HepG2 (cell line): ENCODE measurements around the gene CD151. TPM values are rescaled to one million over a fixed set of nuclear protein-coding genes. Genes with fewer than 3 reads are reported as not detected.
A peak's percentile ranks its signal among the peaks of the same experiment; 100 is the strongest.

ENCODE experiments used
- AGO1 ChIP-seq: fragments of 200-400 bp; formaldehyde crosslinking; IDR thresholded peaks from 2 replicates; pipeline ENCODE4 v1.6.1; 2017; ENCODE audit warnings: mild to moderate bottlenecking, low read depth, low read length, moderate library complexity; ENCODE audit not compliant: poor library complexity, severe bottlenecking
- AHR ChIP-seq: IDR thresholded peaks from 2 replicates; pipeline ENCODE4 v1.6.1; 2018; ENCODE audit warnings: missing genetic modification reagents, missing compliant biosample characterization
- ISX ChIP-seq: sonication (generic); formaldehyde crosslinking; conservative IDR thresholded peaks from 2 replicates; pipeline ENCODE4 v1.5.0; 2020; ENCODE audit warnings: missing genetic modification reagents
- MIER3 ChIP-seq: IDR thresholded peaks from 2 replicates; pipeline ENCODE4 v1.6.1; 2016; ENCODE audit warnings: missing compliant biosample characterization, borderline replicate concordance
- NCOA2 ChIP-seq: sonication (generic); formaldehyde crosslinking; IDR thresholded peaks from 2 replicates; pipeline ENCODE4 v1.8.0; 2022; ENCODE audit warnings: inconsistent platforms
- SIN3B ChIP-seq: fragments of 150-350 bp; IDR thresholded peaks from 2 replicates; pipeline ENCODE4 v1.6.1; 2014; ENCODE audit warnings: low read length
- ZFY ChIP-seq: sonication (generic); formaldehyde crosslinking; IDR thresholded peaks from 2 replicates; pipeline ENCODE4 v1.4.0; 2020; ENCODE audit warnings: missing genetic modification reagents
- ZNF121 ChIP-seq: sonication (generic); formaldehyde crosslinking; IDR thresholded peaks from 2 replicates; pipeline ENCODE4 v1.5.0; 2020; ENCODE audit warnings: mild to moderate bottlenecking, missing genetic modification reagents
- ZSCAN29 ChIP-seq: sonication (generic); formaldehyde crosslinking; conservative IDR thresholded peaks from 2 replicates; pipeline ENCODE4 v1.4.0; 2020; ENCODE audit warnings: mild to moderate bottlenecking, missing genetic modification reagents
- polyA plus RNA-seq, 8 experiments: library from polyadenylated mRNA; depleted of rRNA in 3 of 8; stranded (reverse) in 7 of 8; unstranded in 1 of 8; fragments of >200 nt; fragmentation: Illumina TruSeq in 4 of 8; extraction: Trizol in 4 of 8; gene quantifications; 2 replicates each; pipeline versions ENCODE4 v1.2.1 to v1.2.3, GENCODE V29; 2011 to 2016; ENCODE audit warnings: low read depth in 4 of 8, missing spikeins in 1 of 8, mixed read lengths in 1 of 8; ENCODE audit not compliant: insufficient read depth in 1 of 8
- total RNA-seq, 5 experiments: library from RNA; depleted of rRNA; stranded (reverse); fragments of >200 nt; fragmentation: Illumina TruSeq; extraction: Trizol; gene quantifications; 2 replicates each; pipeline ENCODE4 v1.2.3, GENCODE V29; 2016; ENCODE audit warnings: low read depth in 1 of 5
- TF ChIP-seq, protein P1 (sequence below): sonication (generic); formaldehyde crosslinking; IDR thresholded peaks from 2 replicates; pipeline ENCODE4 v1.4.0; 2020; ENCODE audit warnings: mild to moderate bottlenecking, low read depth, missing genetic modification reagents
- TF ChIP-seq, protein P2 (sequence below): sonication (generic); formaldehyde crosslinking; IDR thresholded peaks from 2 replicates; pipeline ENCODE4 v1.5.1; 2020; ENCODE audit warnings: mild to moderate bottlenecking, moderate library complexity, missing genetic modification reagents
- TF ChIP-seq, protein P3 (sequence below): sonication (generic); formaldehyde crosslinking; IDR thresholded peaks from 2 replicates; pipeline ENCODE4 v1.4.0; 2020; ENCODE audit warnings: mild to moderate bottlenecking, missing genetic modification reagents
- TF ChIP-seq, protein P4 (sequence below): sonication (generic); formaldehyde crosslinking; IDR thresholded peaks from 2 replicates; pipeline ENCODE4 v1.5.1; 2020; ENCODE audit warnings: mild to moderate bottlenecking, missing genetic modification reagents, borderline replicate concordance

Gene CD151
- total and polyA plus RNA-seq, 2 of the 13 experiments (the other 11 are each of a cell fraction or from before 2014, with no cell fraction given) = 125 to 197 TPM

DNA sequence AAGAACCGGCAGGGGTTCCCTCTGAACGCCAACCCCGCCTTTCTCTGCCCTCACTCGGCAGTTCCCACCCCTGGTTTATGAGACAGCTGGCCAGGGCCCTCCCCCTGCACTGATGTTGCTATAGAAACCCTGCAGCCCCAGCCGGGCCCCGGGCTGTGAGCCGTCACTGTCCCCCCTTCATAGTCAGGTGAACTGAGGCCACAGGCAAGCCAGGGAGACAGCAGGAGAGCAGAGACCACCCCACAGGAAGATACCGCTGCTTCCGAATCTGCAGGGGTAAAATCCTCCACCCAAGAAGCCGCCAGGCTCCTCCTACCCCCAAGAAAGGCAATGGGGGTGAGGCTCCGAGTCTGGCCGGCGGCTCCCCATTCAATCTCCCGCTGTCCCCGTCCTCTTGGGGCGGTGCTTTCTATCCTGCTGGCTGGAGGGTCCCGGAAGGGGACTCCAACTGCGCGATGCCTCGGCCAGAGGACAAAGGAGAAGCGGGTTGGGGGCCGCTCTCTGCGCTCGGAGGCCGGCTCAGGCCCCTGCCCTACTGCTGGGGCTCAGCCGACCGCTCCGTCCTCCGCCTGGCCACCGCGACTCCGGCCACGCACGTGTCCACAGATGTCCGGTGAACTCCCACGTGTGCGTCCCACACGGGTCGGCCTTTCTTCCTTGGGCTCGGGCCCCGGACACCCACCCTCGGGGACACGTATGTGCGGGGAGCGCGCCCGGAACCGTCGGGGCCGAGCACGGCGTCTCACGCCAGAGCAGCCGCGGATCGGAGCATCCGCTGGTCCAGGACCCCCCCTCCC, 35.3 kb upstream of the CD151 start (continued):
- TF ChIP-seq, protein P1, sequence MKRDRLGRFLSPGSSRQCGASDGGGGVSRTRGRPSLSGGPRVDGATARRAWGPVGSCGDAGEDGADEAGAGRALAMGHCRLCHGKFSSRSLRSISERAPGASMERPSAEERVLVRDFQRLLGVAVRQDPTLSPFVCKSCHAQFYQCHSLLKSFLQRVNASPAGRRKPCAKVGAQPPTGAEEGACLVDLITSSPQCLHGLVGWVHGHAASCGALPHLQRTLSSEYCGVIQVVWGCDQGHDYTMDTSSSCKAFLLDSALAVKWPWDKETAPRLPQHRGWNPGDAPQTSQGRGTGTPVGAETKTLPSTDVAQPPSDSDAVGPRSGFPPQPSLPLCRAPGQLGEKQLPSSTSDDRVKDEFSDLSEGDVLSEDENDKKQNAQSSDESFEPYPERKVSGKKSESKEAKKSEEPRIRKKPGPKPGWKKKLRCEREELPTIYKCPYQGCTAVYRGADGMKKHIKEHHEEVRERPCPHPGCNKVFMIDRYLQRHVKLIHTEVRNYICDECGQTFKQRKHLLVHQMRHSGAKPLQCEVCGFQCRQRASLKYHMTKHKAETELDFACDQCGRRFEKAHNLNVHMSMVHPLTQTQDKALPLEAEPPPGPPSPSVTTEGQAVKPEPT (CRISPR knock-in tag) = no peak
- TF ChIP-seq MIER3 (CRISPR knock-in tag) (0 out of 2 replicates have a peak, but pooled peaks have one; percentile 27), AGO1 (no peak), ZNF121 (CRISPR knock-in tag) (no peak), ZFY (CRISPR knock-in tag) (peak; percentile 69), ISX (CRISPR knock-in tag) (no peak), AHR (CRISPR knock-in tag) (no peak), SIN3B (no peak), NCOA2 (CRISPR knock-in tag) (no peak), ZSCAN29 (CRISPR knock-in tag) (0 out of 2 replicates have a peak, but pooled peaks have one; percentile 22)
- TF ChIP-seq, protein P2, sequence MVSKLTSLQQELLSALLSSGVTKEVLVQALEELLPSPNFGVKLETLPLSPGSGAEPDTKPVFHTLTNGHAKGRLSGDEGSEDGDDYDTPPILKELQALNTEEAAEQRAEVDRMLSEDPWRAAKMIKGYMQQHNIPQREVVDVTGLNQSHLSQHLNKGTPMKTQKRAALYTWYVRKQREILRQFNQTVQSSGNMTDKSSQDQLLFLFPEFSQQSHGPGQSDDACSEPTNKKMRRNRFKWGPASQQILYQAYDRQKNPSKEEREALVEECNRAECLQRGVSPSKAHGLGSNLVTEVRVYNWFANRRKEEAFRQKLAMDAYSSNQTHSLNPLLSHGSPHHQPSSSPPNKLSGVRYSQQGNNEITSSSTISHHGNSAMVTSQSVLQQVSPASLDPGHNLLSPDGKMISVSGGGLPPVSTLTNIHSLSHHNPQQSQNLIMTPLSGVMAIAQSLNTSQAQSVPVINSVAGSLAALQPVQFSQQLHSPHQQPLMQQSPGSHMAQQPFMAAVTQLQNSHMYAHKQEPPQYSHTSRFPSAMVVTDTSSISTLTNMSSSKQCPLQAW (CRISPR knock-in tag) = no peak; the same call in 1 of the 2 replicates
- TF ChIP-seq, protein P3, sequence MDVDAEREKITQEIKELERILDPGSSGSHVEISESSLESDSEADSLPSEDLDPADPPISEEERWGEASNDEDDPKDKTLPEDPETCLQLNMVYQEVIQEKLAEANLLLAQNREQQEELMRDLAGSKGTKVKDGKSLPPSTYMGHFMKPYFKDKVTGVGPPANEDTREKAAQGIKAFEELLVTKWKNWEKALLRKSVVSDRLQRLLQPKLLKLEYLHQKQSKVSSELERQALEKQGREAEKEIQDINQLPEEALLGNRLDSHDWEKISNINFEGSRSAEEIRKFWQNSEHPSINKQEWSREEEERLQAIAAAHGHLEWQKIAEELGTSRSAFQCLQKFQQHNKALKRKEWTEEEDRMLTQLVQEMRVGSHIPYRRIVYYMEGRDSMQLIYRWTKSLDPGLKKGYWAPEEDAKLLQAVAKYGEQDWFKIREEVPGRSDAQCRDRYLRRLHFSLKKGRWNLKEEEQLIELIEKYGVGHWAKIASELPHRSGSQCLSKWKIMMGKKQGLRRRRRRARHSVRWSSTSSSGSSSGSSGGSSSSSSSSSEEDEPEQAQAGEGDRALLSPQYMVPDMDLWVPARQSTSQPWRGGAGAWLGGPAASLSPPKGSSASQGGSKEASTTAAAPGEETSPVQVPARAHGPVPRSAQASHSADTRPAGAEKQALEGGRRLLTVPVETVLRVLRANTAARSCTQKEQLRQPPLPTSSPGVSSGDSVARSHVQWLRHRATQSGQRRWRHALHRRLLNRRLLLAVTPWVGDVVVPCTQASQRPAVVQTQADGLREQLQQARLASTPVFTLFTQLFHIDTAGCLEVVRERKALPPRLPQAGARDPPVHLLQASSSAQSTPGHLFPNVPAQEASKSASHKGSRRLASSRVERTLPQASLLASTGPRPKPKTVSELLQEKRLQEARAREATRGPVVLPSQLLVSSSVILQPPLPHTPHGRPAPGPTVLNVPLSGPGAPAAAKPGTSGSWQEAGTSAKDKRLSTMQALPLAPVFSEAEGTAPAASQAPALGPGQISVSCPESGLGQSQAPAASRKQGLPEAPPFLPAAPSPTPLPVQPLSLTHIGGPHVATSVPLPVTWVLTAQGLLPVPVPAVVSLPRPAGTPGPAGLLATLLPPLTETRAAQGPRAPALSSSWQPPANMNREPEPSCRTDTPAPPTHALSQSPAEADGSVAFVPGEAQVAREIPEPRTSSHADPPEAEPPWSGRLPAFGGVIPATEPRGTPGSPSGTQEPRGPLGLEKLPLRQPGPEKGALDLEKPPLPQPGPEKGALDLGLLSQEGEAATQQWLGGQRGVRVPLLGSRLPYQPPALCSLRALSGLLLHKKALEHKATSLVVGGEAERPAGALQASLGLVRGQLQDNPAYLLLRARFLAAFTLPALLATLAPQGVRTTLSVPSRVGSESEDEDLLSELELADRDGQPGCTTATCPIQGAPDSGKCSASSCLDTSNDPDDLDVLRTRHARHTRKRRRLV = 0 out of 2 replicates have a peak, but pooled peaks have one; percentile 5
- TF ChIP-seq, protein P4, sequence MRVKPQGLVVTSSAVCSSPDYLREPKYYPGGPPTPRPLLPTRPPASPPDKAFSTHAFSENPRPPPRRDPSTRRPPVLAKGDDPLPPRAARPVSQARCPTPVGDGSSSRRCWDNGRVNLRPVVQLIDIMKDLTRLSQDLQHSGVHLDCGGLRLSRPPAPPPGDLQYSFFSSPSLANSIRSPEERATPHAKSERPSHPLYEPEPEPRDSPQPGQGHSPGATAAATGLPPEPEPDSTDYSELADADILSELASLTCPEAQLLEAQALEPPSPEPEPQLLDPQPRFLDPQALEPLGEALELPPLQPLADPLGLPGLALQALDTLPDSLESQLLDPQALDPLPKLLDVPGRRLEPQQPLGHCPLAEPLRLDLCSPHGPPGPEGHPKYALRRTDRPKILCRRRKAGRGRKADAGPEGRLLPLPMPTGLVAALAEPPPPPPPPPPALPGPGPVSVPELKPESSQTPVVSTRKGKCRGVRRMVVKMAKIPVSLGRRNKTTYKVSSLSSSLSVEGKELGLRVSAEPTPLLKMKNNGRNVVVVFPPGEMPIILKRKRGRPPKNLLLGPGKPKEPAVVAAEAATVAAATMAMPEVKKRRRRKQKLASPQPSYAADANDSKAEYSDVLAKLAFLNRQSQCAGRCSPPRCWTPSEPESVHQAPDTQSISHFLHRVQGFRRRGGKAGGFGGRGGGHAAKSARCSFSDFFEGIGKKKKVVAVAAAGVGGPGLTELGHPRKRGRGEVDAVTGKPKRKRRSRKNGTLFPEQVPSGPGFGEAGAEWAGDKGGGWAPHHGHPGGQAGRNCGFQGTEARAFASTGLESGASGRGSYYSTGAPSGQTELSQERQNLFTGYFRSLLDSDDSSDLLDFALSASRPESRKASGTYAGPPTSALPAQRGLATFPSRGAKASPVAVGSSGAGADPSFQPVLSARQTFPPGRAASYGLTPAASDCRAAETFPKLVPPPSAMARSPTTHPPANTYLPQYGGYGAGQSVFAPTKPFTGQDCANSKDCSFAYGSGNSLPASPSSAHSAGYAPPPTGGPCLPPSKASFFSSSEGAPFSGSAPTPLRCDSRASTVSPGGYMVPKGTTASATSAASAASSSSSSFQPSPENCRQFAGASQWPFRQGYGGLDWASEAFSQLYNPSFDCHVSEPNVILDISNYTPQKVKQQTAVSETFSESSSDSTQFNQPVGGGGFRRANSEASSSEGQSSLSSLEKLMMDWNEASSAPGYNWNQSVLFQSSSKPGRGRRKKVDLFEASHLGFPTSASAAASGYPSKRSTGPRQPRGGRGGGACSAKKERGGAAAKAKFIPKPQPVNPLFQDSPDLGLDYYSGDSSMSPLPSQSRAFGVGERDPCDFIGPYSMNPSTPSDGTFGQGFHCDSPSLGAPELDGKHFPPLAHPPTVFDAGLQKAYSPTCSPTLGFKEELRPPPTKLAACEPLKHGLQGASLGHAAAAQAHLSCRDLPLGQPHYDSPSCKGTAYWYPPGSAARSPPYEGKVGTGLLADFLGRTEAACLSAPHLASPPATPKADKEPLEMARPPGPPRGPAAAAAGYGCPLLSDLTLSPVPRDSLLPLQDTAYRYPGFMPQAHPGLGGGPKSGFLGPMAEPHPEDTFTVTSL = no peak
